NCI-H1694 treated with DMSO at 0.1 percent for 48 hours (cell line): ENCODE data around the gene STC2.
"Not testable (repeated sequence)": the region's sequence is repeated elsewhere in the genome, so short reads cannot be mapped to it uniquely, and the experiment has no call there.

Experiments used
- DNase-seq: peaks from one replicate; lab custom pipeline; 2025; lab: John Stamatoyannopoulos, UW

STC2 gene

GRCh38 chr5:173294673-173295320 is 33.4 kb downstream of the STC2 start:
- no peak for DNase-seq

- peak; percentile 56 for DNase-seq
These were observed 34.2 kb downstream of the STC2 start for GRCh38 chr5:173293817-173294672.

GRCh38 chr5:173291722-173292658 is 36.2 kb downstream of the STC2 start:
- no peak for DNase-seq

GRCh38 chr5:173290477-173291131 is 37.6 kb downstream of the STC2 start:
- DNase-seq: no peak

- no peak for DNase-seq
These were observed 38.8 kb downstream of the STC2 start for GRCh38 chr5:173289372-173289771.

GRCh38 chr5:173288632-173289031 is 39.6 kb downstream of the STC2 start:
- no peak for DNase-seq

GRCh38 chr5:173287086-173287485 is 41.1 kb downstream of the STC2 start:
- no peak for DNase-seq

GRCh38 chr5:173284343-173284958 is 43.8 kb downstream of the STC2 start:
- DNase-seq: not testable (repeated sequence)

GRCh38 chr5:173283318-173284288 is 44.6 kb downstream of the STC2 start:
- peak; percentile 14 for DNase-seq

- no peak for DNase-seq
These were observed 45.3 kb downstream of the STC2 start for GRCh38 chr5:173282916-173283315.

- peak; percentile 26 for DNase-seq
These were observed 46.3 kb downstream of the STC2 start for GRCh38 chr5:173281910-173282309.

GRCh38 chr5:173279166-173279565 is 49.0 kb downstream of the STC2 start:
- no peak for DNase-seq

GRCh38 chr5:173278641-173279040 is 49.6 kb downstream of the STC2 start:
- DNase-seq: no peak

- DNase-seq: no peak
These were observed 50.0 kb downstream of the STC2 start for GRCh38 chr5:173278172-173278571.

- DNase-seq: no peak
These were observed 53.4 kb downstream of the STC2 start for GRCh38 chr5:173274771-173275170.

- DNase-seq: no peak
These were observed 56.8 kb downstream of the STC2 start for GRCh38 chr5:173271419-173271818.

- no peak for DNase-seq
These were observed 59.3 kb downstream of the STC2 start for GRCh38 chr5:173268750-173269432.

GRCh38 chr5:173265433-173265832 is 62.8 kb downstream of the STC2 start:
- no peak for DNase-seq
